Body of pancreas (tissue), 4 donors: ENCODE measurements around the gene OLIG2.

Experiments
- POLR2A ChIP-seq, 3 donors: fragments of 450-650 bp; IDR thresholded peaks; one replicate each; pipeline ENCODE4 v1.6.1; 2016; ENCODE audit warnings: antibody characterized with exemption in 3 of 3, mild to moderate bottlenecking in 2 of 3
- TF ChIP-seq, protein P1 (sequence below), 7 experiments: fragments of 450-650 bp in 4 of 7; fragments of 200-600 bp in 3 of 7; sonication (generic) in 3 of 7; IDR thresholded peaks; one replicate each; pipeline ENCODE4 v1.5.1; 2016 to 2019; ENCODE audit warnings: antibody characterized with exemption in 7 of 7

DNA sequence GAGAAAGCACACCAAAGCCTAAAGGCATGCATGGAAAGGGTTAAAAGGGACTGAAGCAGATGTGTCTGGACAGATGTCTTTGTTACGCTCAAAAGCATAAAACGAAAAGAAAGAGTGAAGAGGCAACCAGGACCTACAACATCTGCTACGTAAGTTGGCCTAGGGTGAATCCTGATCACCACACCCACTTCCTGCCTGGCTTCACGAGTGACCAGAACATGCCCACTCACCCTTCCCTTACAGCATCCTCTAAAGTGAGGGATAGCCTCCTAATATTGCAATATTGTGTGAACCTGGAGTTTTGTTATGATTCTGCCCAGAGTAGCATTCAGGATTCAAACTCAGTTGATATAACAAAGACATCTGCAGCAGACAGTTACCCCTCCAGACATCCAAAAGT, 10.6 kb upstream of the OLIG2 start:
- TF ChIP-seq, protein P1, sequence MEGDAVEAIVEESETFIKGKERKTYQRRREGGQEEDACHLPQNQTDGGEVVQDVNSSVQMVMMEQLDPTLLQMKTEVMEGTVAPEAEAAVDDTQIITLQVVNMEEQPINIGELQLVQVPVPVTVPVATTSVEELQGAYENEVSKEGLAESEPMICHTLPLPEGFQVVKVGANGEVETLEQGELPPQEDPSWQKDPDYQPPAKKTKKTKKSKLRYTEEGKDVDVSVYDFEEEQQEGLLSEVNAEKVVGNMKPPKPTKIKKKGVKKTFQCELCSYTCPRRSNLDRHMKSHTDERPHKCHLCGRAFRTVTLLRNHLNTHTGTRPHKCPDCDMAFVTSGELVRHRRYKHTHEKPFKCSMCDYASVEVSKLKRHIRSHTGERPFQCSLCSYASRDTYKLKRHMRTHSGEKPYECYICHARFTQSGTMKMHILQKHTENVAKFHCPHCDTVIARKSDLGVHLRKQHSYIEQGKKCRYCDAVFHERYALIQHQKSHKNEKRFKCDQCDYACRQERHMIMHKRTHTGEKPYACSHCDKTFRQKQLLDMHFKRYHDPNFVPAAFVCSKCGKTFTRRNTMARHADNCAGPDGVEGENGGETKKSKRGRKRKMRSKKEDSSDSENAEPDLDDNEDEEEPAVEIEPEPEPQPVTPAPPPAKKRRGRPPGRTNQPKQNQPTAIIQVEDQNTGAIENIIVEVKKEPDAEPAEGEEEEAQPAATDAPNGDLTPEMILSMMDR (IDR thresholded peaks at IDR 0.05): no peak
- no peak for TF ChIP-seq POLR2A (IDR thresholded peaks at IDR 0.05)
